ENCODE measurements around the gene CCNL1.
"Not testable (repeated sequence)": the region's sequence is repeated elsewhere in the genome, so short reads cannot be mapped to it uniquely, and the experiment has no call there.

The CCNL1 gene

GRCh38 chr3:157159762-157160657 is at the start of gene CCNL1:
Gene CCNL1 (minus strand): TSS chr3:157160147. CDS start chr3:157160094, 53 bp downstream.
- peak; percentile 95 for DNase-seq (ENCODE audit: low spot score)

- DNase-seq (ENCODE audit: low spot score), result no peak
These were observed 44.9 kb upstream of the CCNL1 start for GRCh38 chr3:157204880-157205279.

- peak; percentile 49 for DNase-seq (ENCODE audit: low spot score)
These were observed 44.5 kb upstream of the CCNL1 start for GRCh38 chr3:157204431-157204830.

GRCh38 chr3:157201648-157202278 is 41.8 kb upstream of the CCNL1 start:
- peak; percentile 74 for DNase-seq (ENCODE audit: low spot score)

- DNase-seq (ENCODE audit: low spot score), result peak; percentile 40
These were observed 39.9 kb upstream of the CCNL1 start for GRCh38 chr3:157199841-157200240.

GRCh38 chr3:157195965-157196364 is 36.0 kb upstream of the CCNL1 start:
- no peak for DNase-seq (ENCODE audit: low spot score)

- not testable (repeated sequence) for DNase-seq (ENCODE audit: low spot score)
These were observed 31.2 kb upstream of the CCNL1 start for GRCh38 chr3:157191149-157191548.

- no peak for DNase-seq (ENCODE audit: low spot score)
These were observed 30.5 kb upstream of the CCNL1 start for GRCh38 chr3:157190380-157190872.

- DNase-seq (ENCODE audit: low spot score), result no peak
These were observed 28.4 kb upstream of the CCNL1 start for GRCh38 chr3:157188391-157188790.

- DNase-seq (ENCODE audit: low spot score), result no peak
These were observed 22.9 kb upstream of the CCNL1 start for GRCh38 chr3:157182879-157183278.

- no peak for DNase-seq (ENCODE audit: low spot score)
These were observed 20.3 kb upstream of the CCNL1 start for GRCh38 chr3:157180262-157180661.

GRCh38 chr3:157179365-157179803 is 19.4 kb upstream of the CCNL1 start:
- DNase-seq (ENCODE audit: low spot score), result no peak

GRCh38 chr3:157178503-157179364 is 18.8 kb upstream of the CCNL1 start:
- not testable (repeated sequence) for DNase-seq (ENCODE audit: low spot score)

- DNase-seq (ENCODE audit: low spot score), result not testable (repeated sequence)
These were observed 18.0 kb upstream of the CCNL1 start for GRCh38 chr3:157177801-157178453.

GRCh38 chr3:157176934-157177333 is 17.0 kb upstream of the CCNL1 start:
- DNase-seq (ENCODE audit: low spot score), result no peak

- peak; percentile 48 for DNase-seq (ENCODE audit: low spot score)
These were observed 16.0 kb upstream of the CCNL1 start for GRCh38 chr3:157175691-157176507.

- DNase-seq (ENCODE audit: low spot score), result peak; percentile 97
These were observed 14.9 kb upstream of the CCNL1 start for GRCh38 chr3:157174649-157175498.

- DNase-seq (ENCODE audit: low spot score), result no peak
These were observed 14.3 kb upstream of the CCNL1 start for GRCh38 chr3:157174290-157174648.

- DNase-seq (ENCODE audit: low spot score), result not testable (repeated sequence)
These were observed 13.4 kb upstream of the CCNL1 start for GRCh38 chr3:157173343-157173742.

GRCh38 chr3:157172746-157173145 is 12.8 kb upstream of the CCNL1 start:
- DNase-seq (ENCODE audit: low spot score), result no peak
